GM19452 (cell line): Measurements from ENCODE around the gene CCDC30.
"Not testable (repeated sequence)": the region's sequence is repeated elsewhere in the genome, so short reads cannot be mapped to it uniquely, and the experiment has no call there.

Experiments used
- ATAC-seq: cut with Tn5 transposase; IDR thresholded peaks from one replicate; pipeline ENCODE4 v1.9.1; 2021; ENCODE audit not compliant: unreplicated experiment

The CCDC30 gene

DNA sequence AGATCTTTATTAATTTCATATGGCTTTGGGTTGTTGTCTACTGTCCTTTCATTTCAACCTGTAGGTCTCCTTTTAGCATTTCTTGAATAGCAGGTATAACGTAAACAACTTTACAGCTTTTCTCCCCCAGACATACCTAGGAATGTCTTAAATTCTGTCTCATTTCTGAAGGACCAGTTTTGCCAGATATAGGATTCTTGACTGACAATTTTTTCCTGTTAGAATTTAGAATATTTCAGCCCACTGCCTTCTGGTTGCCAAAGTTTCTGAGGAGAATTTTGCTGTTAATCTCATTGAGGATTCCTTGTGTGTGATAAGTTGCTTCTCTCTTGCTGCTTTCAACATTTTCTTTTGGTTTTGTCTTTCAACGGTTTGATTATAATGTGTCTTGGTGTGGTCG, 60.1 kb downstream of the CCDC30 start:
- ATAC-seq, result no peak

DNA sequence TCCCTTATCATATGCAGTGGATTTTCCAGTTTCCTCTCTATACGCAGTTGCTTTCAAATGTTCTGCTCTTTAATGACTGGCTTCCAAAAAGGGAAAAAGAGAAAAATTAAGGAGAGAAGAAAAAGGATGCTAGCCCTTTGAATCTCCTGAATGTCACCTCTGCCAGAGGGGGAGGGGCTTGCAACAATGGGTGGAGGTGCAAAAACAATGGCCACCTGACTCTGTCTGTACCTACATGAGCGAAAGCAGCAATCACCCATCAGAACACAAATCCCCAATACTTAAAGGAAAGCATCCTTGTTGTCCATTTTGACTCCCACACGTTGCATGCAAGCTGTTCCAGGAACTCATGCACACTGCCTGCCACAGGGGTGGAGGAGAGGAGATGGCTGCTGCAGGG, 61.2 kb downstream of the CCDC30 start:
- no peak for ATAC-seq

DNA sequence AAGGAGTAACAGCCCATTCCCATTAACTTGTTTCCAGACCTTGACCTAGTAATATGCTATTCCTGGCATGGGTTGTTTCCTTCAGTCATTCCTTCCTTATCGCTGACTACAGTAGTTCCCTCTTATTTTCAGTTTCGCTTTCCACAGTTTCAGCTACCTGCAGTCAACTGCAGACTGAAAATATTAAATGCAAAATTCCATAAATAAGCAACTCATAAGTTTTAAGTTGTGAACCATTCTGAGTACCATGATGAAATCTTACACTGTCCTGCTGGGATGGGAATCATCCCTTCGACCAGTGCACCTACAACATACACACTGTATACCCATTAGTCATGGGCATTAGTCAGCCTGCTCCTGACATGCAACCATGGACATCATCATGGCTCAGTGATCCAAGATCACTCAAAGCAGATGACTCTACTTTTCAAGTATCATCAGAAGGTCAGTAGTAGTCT, 66.7 kb downstream of the CCDC30 start:
- ATAC-seq, result no peak

DNA sequence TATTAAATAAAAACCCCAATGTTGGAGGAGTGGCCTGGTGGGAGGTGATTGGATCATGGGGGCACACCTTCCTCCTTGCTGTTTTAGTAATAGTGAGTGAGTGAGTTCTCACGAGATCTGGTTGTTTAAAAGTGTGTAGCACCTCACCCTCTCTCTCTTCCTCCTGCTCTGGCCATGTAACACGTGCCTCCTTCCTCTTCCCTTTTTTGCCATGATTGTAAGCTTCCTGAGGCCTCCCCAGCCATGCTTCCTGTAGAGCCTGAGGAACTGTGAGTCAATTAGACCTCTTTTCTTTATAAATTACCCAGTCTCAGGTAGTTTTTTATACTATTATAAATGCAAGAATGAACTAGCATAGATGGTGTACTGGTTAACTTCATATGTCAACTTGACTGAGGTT, 68.0 kb downstream of the CCDC30 start:
- ATAC-seq, result no peak

DNA sequence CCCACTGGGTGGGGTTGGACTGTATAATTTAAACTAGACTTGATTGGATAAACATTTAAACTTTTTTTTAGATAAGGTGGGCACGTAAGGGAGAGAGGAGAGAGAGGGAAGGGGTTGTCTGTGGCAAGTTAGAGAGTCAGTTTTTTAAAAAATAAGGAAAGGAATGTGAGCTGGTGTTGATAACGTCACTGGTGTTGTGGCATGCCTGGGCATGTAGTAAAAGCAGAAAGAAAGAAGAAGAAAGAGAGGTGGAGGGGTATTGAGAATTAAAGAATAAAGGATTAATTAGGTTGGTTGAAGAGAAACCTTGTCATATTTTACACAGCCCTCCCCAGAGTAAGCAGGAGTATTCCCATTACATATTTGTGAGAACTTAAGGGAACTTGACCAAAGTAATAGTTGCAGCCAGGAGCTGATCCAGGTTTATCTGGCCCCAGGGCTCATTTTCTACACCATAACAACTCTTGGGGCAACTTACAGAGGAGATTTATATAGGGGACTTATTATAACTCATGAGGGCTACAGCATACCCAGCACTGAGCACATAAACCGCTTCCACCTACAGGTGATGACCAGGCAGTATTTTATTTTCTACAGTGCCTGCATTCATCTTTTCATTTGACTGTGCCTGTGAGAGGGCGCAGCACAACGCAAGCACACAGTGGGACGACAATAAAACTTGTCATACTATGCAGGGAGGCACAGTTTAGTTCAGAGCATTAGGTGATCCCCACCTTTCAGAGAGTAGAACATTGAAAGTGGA, 70.2 kb downstream of the CCDC30 start:
- no peak for ATAC-seq

DNA sequence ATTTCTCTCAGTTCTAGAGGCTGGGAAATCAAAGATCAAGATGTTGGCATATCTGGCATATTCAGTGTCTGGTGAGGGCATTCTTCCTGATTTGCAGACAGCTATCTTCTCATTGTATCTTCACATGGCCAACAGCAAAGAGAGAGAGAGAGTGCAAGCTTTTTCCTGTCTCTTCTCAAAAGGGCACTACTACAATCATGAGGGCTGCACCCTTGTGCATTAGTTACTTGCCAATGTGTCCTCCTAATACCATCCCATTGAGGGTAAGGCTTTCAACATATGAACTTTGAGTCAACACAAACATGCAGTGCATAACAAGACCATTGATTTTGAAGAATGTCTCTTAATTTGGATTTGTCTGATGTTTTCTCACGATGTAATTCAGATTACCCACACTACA, 78.0 kb downstream of the CCDC30 start:
- ATAC-seq, result no peak

DNA sequence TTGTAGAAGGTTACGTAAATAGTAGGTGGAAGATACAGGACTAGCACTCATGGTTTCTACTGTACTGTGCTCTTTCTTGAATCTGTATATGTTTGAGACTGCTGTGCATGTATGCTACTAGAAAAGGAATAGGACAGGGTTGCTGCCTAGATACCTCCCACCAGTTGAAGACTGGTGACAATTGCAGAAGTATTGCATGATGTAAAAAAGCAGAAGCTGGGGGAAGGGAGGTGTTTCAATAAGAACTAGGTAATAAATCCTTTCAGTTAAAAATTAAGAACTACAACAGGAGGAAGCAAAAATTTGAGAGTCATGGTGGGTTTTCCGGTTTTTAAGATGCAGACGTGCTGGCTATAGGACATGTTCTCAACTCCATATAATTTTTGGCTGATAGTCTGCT, 88.1 kb downstream of the CCDC30 start:
- ATAC-seq, result no peak

DNA sequence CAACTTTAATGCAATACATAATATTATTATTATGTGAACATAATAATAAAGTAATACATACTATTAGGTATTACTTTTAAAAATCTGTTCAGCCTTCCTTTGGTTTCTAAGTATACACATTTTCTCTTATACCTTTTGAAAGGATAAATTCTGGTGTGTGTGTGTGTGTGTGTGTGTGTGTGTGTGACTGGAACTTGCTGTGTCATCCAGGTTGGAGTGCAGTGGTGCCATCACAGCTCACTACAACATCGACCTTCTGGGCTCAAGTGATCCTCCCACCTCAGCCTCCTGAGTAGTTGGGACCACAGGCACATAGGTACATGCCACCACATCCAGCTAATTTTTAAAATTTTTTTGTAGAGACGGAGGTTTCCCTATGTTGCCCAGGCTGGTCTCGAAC, 88.5 kb downstream of the CCDC30 start:
- no peak for ATAC-seq

DNA sequence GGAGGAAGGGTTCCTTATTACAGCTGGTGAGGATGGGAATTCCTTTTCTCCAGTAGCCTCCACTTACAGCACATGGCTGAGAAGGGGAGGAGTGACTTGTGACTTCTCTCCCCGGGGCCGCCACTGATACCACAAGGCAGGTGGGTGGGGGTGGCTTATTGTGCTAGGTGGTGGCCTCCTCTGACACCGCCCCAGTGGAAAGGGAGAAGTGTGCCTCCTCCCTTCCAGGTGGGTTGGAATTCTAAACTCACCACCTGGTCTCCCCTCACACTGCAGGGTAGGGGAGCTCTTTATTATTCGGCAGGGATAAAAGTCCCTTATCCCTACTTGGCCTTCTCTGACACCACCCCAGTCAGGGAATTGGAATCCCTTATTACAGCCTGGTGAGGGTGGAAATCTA, 89.5 kb downstream of the CCDC30 start:
- ATAC-seq, result no peak

DNA sequence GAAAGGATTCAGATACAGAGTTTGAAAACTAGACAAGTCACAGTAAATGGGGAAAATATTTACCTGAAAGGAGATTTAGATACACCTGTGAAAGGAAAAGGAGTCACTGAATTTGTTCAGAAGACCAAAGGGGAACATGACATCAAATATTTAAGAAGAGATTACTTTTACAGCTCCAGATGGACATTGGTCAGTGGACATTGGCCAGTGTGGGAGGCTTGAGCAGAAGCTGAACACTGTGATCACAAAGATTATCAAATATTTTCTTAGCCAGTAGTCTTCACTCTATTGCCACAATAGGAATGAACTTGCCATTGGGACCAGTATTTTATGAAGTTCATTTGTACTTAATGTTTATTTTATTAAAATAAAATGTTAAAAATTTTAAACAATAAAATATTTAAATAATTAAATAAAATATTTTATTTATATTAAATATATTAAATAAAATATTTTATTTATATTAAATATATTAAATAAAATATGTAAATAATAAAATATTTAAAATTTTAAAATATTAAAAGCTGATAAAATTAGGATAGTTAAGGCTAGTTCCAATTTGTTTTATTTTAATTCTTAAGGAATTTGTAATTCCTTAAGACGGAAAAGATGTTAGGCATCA, 94.3 kb downstream of the CCDC30 start:
- ATAC-seq, result no peak

DNA sequence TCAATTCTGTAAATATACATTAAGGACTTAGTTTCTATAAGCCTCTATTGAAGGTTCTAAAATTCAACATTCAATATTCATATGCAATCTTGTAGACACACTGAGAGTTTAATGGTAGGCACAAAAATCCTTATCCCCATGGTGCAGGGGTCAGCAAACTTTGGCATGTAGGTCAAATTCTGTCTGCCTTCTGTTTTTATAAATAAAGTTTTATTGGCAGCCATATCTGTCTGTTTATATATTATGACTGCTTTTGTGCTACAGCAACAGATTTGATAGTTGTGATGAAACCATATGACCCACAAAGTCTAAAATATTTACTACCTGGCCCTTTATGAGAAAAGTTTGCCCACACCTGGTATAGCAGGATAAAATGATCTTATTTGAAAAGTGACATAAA, 104.0 kb downstream of the CCDC30 start:
- ATAC-seq, result no peak

DNA sequence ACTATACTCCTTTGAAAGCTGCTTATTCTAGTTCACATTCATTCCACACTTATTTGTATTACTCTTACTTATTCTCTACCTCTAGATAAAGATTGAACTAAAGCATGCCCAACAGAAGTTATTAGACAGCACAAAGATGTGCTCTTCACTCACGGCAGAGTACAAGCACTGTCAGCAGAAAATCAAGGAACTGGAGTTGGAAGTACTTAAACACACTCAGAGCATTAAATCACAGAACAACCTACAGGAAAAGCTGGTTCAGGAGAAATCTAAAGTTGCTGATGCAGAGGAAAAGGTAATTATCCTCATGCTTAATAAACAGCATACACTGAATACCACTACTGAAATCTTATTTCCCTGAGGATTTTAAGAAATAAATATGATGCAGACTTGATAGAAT, 113.8 kb downstream of the CCDC30 start:
- no peak for ATAC-seq

DNA sequence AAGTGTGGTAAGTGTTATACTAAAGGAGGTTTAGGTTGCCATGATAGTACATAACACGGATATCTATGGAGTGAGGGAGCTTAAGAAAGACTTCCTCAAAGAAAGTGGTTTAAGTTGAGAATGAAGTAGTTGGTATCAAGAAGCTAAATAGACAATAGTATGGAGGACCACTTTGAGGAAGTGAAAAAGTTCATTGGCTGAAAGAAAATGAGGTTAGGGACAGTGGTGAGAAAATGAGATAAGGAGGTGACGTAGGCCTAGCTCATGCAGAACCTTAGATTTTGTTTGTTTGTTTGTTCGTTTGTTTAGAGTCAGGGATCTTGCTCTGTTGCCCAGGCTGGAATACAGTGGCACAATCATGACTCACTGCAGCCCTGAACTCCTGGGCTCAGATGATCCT, 122.9 kb downstream of the CCDC30 start:
- ATAC-seq, result no peak

DNA sequence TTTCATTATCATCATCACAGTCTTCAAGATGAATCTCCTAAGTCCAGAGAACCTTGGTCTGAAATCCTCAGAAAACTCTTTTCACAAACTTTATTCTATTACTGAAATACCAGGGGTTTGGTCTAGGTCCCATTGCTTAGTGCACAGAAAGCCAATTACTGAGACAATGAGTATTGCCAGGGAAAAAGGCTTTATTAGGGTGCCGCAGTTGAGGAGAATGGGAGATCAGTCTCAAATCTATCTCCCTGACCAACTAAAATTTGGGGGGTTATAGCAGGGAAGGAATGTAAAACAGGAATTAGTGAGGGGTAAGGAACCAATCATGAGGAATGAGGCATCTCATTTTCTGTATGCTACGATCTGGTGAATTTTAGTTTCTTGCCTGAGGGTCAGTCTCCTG, 124.7 kb downstream of the CCDC30 start:
- ATAC-seq, result no peak

DNA sequence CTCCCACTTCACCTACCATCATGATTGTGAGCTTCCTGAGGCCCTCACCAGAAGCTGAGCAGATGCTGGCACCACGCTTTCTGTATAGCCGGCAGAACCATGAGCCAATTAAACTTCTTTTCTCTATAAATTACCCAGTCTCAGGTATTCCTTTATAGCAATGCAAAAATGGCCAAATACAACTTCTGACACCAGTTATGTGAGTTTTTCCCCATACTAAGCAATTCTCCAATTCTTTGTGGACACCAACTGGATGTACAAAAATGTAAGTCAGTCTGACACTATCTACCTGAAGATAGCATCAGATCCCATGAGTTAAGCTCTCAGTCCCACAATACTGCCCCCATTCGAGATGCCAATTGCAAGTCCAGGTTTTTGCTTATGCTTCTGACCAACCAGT, 129.7 kb downstream of the CCDC30 start:
- no peak for ATAC-seq

DNA sequence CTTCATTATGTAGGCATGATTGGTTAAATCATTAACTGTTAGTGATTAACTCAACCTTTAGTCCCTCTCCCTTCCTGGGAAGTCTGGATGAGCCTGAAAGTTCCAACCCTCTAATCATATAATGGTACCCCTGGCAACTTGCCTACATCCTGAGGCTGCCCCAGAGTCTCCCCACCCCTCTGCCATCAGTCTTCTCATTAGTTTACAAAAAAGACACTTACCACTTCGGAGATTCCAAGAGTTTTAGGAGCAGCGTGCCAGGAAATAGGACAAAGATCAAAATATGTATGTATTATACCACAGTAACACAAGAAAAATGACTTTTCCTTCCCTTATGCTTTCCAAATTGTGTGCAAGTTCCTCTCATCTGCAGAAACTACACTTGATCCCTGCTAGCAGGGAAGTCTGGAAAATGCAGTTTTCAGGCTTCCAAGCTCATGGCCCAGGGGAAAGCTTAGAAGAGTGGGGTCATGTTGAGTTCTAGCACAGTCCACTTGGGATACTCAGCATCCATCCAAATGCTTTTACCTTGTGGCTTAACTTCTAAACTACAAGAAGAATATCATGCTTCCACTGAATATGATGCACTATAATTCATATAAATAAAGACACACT, 130.5 kb downstream of the CCDC30 start:
- ATAC-seq, result no peak

DNA sequence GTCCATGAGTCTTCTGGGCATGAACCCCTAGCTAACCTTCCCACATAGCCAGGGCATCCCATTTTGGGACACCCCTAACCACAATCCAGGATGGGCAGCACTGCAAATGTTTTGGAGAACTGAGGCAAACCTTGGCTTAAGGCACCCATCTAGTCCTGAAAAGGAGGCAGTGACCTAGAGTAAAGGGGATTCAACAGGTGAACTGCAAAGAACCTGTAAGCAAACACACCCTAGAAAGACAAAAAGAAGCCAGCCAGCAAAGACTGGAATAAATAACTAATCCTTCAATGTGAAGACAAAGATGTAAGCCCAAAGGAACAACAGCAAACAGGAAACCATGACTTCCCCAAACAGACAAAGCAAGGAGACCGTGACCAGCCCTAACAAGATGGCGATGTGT, 138.4 kb downstream of the CCDC30 start:
- no peak for ATAC-seq

DNA sequence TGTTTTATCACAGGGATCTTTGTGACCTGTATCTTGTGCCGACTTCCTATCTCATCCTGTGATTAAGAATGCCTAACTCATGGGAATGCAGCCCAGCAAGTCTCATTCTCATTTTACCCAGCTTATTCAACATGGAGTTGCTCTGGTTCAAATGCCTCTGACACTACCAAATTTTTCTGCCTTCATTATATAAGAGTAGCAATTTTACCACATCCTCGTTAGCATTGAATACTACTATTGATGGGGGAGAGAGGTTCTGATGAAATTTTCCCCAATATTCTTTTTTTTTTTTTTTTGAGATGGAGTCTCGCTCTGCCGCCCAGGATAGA, 150.7 kb downstream of the CCDC30 start:
- ATAC-seq, result no peak

DNA sequence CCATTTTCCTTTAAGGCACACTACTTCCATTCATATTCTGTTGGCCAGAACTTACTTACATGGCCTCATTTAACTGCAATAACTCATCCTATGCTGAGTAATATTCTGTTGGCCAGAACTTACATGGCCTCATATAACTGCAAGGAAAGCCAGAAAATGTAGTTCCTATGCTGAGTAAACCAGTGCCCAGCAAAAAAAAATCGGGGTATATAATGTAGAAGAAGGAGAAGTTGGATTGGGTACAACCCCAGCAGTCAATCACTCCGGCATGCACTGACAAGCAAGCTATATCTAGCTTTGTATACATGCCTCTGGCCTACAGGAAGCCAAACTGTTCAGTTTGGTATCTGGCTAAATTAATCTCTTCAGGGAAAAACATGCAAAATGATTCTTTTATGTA, 155.8 kb downstream of the CCDC30 start:
- no peak for ATAC-seq

DNA sequence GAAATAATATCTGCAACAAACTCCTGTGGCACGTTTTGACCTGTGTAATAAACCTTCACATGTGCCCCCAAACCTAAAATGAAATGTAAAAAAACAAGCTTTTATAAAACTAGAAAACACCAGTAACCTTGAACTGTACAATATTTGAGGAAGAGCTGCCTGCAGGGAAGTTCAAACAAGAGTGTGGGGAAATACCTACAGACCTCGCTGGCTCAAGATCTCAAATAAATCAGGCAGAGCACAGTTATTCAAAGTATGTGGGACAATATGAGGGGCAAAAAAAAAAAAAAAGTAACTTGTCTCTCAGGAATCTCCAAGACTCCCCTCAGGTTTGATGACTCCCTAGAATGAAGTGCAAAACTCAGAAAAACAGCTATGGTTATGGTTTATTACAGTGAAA, 157.2 kb downstream of the CCDC30 start:
- ATAC-seq, result no peak

DNA sequence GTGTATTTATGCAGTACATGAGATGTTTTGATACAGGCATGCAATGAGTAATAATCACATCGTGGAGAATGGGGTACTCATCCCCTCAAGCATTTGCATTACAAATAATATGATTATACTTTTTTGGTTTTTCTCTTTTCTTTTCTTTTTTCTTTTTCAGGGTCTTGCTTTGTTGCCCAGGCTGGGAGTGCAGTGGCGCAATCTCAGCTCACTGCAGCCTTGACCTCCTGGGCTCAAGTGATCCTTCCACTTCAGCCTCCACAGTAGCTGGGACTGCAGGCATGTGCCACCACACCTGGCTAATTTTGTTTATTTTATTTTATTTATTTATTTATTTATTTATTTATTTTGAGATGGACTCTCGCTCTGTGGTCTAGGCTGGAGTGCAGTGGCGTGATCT, 158.1 kb downstream of the CCDC30 start:
- not testable (repeated sequence) for ATAC-seq

DNA sequence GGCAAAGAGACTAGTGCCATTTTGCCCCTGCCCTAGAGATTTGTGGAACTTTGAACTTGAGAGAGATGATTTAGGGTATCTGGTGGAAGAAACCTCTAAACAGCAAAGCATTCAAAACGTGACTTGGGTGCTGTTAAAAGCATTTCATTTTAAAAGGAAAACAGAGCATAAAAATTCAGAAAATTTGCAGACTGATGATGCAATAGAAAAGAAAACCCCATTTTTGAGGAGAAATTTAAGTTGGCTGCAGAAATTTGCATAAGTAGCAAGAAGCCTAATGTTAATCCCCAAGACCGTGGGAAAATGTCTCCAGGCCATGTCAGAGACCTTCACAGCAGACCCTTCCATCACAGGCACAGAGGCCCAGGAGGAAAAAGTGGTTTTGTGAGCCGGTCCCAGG, 164.1 kb downstream of the CCDC30 start:
- not testable (repeated sequence) for ATAC-seq

DNA sequence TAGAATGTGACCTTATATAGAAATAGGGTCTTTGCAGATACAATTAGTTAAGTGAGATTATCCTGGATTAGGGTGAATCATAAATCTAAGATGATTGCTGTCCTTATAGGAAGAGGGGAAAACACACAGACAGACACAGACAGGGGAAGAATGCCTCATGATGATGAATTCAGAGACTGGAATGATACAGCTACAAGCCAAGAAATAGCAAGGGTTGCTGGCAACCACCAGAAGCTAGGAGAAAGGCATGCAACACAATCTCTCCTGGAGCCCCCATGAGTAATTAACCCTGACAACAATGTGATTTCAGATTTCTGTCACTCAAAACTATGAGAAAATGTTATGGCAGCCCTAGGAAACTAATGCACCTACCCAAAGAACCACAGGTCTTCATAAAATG, 176.0 kb downstream of the CCDC30 start:
- no peak for ATAC-seq
